ENCODE data around the gene NLGN4Y. TPM values are rescaled to one million over a fixed set of nuclear protein-coding genes. Genes with fewer than 3 reads are reported as not detected.
"Not testable (repeated sequence)": the region's sequence is repeated elsewhere in the genome, so short reads cannot be mapped to it uniquely, and the experiment has no call there.

The NLGN4Y gene
- total and polyA plus RNA-seq, 5 donors, result 0.84 to 2.6 (median 1.8) TPM; not detected in 2

- ATAC-seq, result no peak
- Histone ChIP-seq H3K4me1 (ENCODE audit: control insufficient read depth, insufficient read depth, low read length) (no peaks in the 10 kb centered on the region), H3K9me3 (ENCODE audit: control insufficient read depth, low read length) (no peaks in the 10 kb centered on the region), H3K27ac (ENCODE audit: low read length) (no peak overlapping the region), H3K4me3 (ENCODE audit: low read length) (no peak overlapping the region), H3K27me3 (ENCODE audit: control insufficient read depth, insufficient read depth) (no peaks in the 10 kb centered on the region)
- WGBS, result 51% methylated on average over 3 of the region's 3 CpGs
- intact Hi-C loops (cut with DNase I), result no loop called here
- no peak for DNase-seq
Measured at GRCh38 chrY:14837466-14837865, 313.1 kb downstream of the NLGN4Y start.

- Histone ChIP-seq H3K9me3 (ENCODE audit: control insufficient read depth, low read length) (no peaks in the 10 kb centered on the region), H3K4me3 (ENCODE audit: low read length) (no peak overlapping the region), H3K27me3 (ENCODE audit: control insufficient read depth, insufficient read depth) (no peaks in the 10 kb centered on the region), H3K4me1 (ENCODE audit: control insufficient read depth, insufficient read depth, low read length) (no peaks in the 10 kb centered on the region), H3K27ac (ENCODE audit: low read length) (no peak overlapping the region)
- 57% methylated on average over 1 of the region's 1 CpG for WGBS
- ATAC-seq, result no peak
- DNase-seq, result no peak
- intact Hi-C loops (cut with DNase I), result no loop called here
Measured at GRCh38 chrY:14850734-14851133, 326.4 kb downstream of the NLGN4Y start.

GRCh38 chrY:14860448-14860847 lies 336.1 kb downstream of the NLGN4Y start:
- Histone ChIP-seq H3K27ac (ENCODE audit: low read length) (no peak overlapping the region), H3K27me3 (ENCODE audit: control insufficient read depth, insufficient read depth) (no peaks in the 10 kb centered on the region), H3K9me3 (ENCODE audit: control insufficient read depth, low read length) (no peaks in the 10 kb centered on the region), H3K4me1 (ENCODE audit: control insufficient read depth, insufficient read depth, low read length) (no peaks in the 10 kb centered on the region), H3K4me3 (ENCODE audit: low read length) (no peak overlapping the region)
- intact Hi-C loops (cut with DNase I), result no loop called here
- no peak for ATAC-seq
- DNase-seq, result no peak

GRCh38 chrY:14861033-14861432 lies 336.7 kb downstream of the NLGN4Y start:
- H3K4me1 ChIP-seq (ENCODE audit: control insufficient read depth, insufficient read depth, low read length); DNase-seq; intact Hi-C loops (cut with DNase I); H3K27ac ChIP-seq (ENCODE audit: low read length); H3K27me3 ChIP-seq (ENCODE audit: control insufficient read depth, insufficient read depth); H3K9me3 ChIP-seq (ENCODE audit: control insufficient read depth, low read length); H3K4me3 ChIP-seq (ENCODE audit: low read length); ATAC-seq: not testable (repeated sequence)
- WGBS, result 73% methylated on average over 8 of the region's 8 CpGs

GRCh38 chrY:14871971-14872370 lies 347.6 kb downstream of the NLGN4Y start:
- DNase-seq (no peak), ATAC-seq (no peak)
- Histone ChIP-seq H3K4me1 (ENCODE audit: control insufficient read depth, insufficient read depth, low read length) (no peaks in the 10 kb centered on the region), H3K9me3 (ENCODE audit: control insufficient read depth, low read length) (no peaks in the 10 kb centered on the region), H3K4me3 (ENCODE audit: low read length) (no peak overlapping the region), H3K27ac (ENCODE audit: low read length) (no peak overlapping the region), H3K27me3 (ENCODE audit: control insufficient read depth, insufficient read depth) (no peaks in the 10 kb centered on the region)
- 16% methylated on average over 2 of the region's 2 CpGs for WGBS
- intact Hi-C loops (cut with DNase I), result no loop called here
